Upper lobe of left lung (tissue), 4 donors: Measurements from ENCODE around the gene MTFP1.

Source experiments
- EP300 ChIP-seq, 4 donors: sonication (generic); formaldehyde crosslinking; IDR thresholded peaks; one replicate each; pipeline ENCODE4 v1.5.1; 2017; ENCODE audit warnings: antibody characterized with exemption in 4 of 4, control low read depth in 2 of 4
- TF ChIP-seq, protein P1 (sequence below), 6 experiments: fragments of 450-650 bp in 4 of 6; fragments of 200-600 bp in 2 of 6; sonication (generic) in 2 of 6; IDR thresholded peaks; one replicate each; pipeline ENCODE4 v1.5.1; 2016 to 2019; ENCODE audit warnings: antibody characterized with exemption in 6 of 6

DNA sequence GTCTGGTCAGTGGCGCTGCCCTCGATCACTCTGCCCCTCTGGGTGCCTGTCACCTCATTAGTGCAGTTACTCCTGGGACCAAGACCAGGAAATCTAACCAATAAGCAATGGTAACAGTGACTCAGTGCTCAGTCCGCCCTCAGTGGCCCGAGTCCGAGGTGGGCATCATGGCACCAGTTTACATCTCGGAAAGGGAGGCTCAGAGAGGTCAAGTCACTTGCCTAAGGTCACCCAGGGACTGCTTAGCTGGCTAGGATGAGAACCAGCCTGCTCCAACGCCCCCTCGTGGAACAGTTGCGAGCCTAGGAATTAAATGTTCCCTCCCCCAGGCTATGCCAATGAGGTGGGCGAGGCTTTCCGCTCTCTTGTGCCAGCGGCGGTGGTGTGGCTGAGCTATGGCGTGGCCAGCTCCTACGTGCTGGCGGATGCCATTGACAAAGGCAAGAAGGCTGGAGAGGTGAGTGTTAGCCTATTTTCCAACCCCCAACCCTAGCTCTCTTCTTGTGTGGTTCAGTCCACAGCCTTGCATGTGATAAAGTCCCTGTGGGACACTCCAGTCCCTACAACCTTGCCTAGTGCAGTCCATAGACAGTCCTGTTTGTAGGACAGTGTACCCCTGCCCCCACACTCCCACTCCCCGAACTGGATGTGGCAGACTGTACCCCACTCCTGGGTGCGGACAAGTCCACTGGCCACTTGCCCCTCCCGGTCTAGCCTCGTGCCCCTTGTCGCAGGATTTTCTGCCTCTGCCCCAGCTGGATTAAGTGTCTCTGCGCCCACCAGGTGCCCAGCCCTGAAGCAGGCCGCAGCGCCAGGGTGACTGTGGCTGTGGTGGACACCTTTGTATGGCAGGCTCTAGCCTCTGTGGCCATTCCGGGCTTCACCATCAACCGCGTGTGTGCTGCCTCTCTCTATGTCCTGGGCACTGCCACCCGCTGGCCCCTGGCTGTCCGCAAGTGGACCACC is 1.1 kb downstream of the MTFP1 start:
- TF ChIP-seq EP300 (IDR thresholded peaks at IDR 0.05), result no peak
- TF ChIP-seq, protein P1, sequence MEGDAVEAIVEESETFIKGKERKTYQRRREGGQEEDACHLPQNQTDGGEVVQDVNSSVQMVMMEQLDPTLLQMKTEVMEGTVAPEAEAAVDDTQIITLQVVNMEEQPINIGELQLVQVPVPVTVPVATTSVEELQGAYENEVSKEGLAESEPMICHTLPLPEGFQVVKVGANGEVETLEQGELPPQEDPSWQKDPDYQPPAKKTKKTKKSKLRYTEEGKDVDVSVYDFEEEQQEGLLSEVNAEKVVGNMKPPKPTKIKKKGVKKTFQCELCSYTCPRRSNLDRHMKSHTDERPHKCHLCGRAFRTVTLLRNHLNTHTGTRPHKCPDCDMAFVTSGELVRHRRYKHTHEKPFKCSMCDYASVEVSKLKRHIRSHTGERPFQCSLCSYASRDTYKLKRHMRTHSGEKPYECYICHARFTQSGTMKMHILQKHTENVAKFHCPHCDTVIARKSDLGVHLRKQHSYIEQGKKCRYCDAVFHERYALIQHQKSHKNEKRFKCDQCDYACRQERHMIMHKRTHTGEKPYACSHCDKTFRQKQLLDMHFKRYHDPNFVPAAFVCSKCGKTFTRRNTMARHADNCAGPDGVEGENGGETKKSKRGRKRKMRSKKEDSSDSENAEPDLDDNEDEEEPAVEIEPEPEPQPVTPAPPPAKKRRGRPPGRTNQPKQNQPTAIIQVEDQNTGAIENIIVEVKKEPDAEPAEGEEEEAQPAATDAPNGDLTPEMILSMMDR (IDR thresholded peaks at IDR 0.05), result peak; percentile 64 to 87 (median 78)
